NCI-H1417 treated with DMSO at 0.1 percent for 48 hours (cell line): Measurements from ENCODE around the gene SCARB1.
"Not testable (repeated sequence)": the region's sequence is repeated elsewhere in the genome, so short reads cannot be mapped to it uniquely, and the experiment has no call there.

Source experiments
- DNase-seq: peaks from one replicate; lab custom pipeline; 2025; lab: John Stamatoyannopoulos, UW

The SCARB1 gene

GRCh38 chr12:124883263-124884130, 19.8 kb upstream of the SCARB1 start:
- DNase-seq, result no peak

GRCh38 chr12:124881123-124881522, 17.5 kb upstream of the SCARB1 start:
- DNase-seq, result no peak

- DNase-seq, result not testable (repeated sequence)
Measured at GRCh38 chr12:124880335-124880734, 16.7 kb upstream of the SCARB1 start.

- no peak for DNase-seq
Measured at GRCh38 chr12:124878795-124879516, 15.3 kb upstream of the SCARB1 start.

GRCh38 chr12:124877423-124877822, 13.8 kb upstream of the SCARB1 start:
- DNase-seq, result no peak

- no peak for DNase-seq
Measured at GRCh38 chr12:124876171-124876570, 12.5 kb upstream of the SCARB1 start.

GRCh38 chr12:124875803-124876132, 12.1 kb upstream of the SCARB1 start:
- DNase-seq, result no peak

- no peak for DNase-seq
Measured at GRCh38 chr12:124874988-124875802, 11.5 kb upstream of the SCARB1 start.

GRCh38 chr12:124874188-124874587, 10.5 kb upstream of the SCARB1 start:
- DNase-seq, result no peak

GRCh38 chr12:124872068-124872719, 8.5 kb upstream of the SCARB1 start:
- DNase-seq, result no peak

GRCh38 chr12:124871297-124871696, 7.6 kb upstream of the SCARB1 start:
- no peak for DNase-seq

GRCh38 chr12:124870515-124870914, 6.9 kb upstream of the SCARB1 start:
- no peak for DNase-seq

GRCh38 chr12:124869059-124869665, 5.5 kb upstream of the SCARB1 start:
- DNase-seq, result no peak

GRCh38 chr12:124868252-124869058, 4.8 kb upstream of the SCARB1 start:
- no peak for DNase-seq

- no peak for DNase-seq
Measured at GRCh38 chr12:124867401-124867930, 3.8 kb upstream of the SCARB1 start.

- no peak for DNase-seq
Measured at GRCh38 chr12:124866883-124867400, 3.3 kb upstream of the SCARB1 start.

GRCh38 chr12:124866195-124866882, 2.7 kb upstream of the SCARB1 start:
- DNase-seq, result no peak

GRCh38 chr12:124865728-124866127, 2.1 kb upstream of the SCARB1 start:
- no peak for DNase-seq

GRCh38 chr12:124864326-124864752, 675 bp upstream of the SCARB1 start:
- no peak for DNase-seq
